HG03439 (cell line): Measurements from ENCODE around the gene BHMT2.

Source experiments
- ATAC-seq: cut with Tn5 transposase; IDR thresholded peaks from one replicate; pipeline ENCODE4 v1.9.1; 2021; ENCODE audit warnings: mild to moderate bottlenecking, moderate library complexity; ENCODE audit not compliant: unreplicated experiment

The BHMT2 gene

GRCh38 chr5:79112703-79113058, 43.1 kb downstream of the BHMT2 start:
- ATAC-seq = no peak

GRCh38 chr5:79119486-79119885, 49.9 kb downstream of the BHMT2 start:
- no peak for ATAC-seq

GRCh38 chr5:79120221-79120620, 50.7 kb downstream of the BHMT2 start:
- ATAC-seq = no peak

- ATAC-seq = no peak
These were observed 53.4 kb downstream of the BHMT2 start for GRCh38 chr5:79122973-79123372.

- no peak for ATAC-seq
These were observed 55.0 kb downstream of the BHMT2 start for GRCh38 chr5:79124607-79125006.

GRCh38 chr5:79130781-79131180, 61.2 kb downstream of the BHMT2 start:
- ATAC-seq = no peak

- ATAC-seq = no peak
These were observed 63.6 kb downstream of the BHMT2 start for GRCh38 chr5:79133121-79133656.

GRCh38 chr5:79133657-79134451, 64.3 kb downstream of the BHMT2 start:
- no peak for ATAC-seq

GRCh38 chr5:79135790-79136553, 66.4 kb downstream of the BHMT2 start:
- ATAC-seq = no peak

GRCh38 chr5:79136618-79137017, 67.1 kb downstream of the BHMT2 start:
- ATAC-seq = no peak
